ENCODE data around the gene AKAP8L. TPM values are rescaled to one million over a fixed set of nuclear protein-coding genes. Genes with fewer than 3 reads are reported as not detected.

AKAP8L gene
- total RNA-seq, 4 donors from 2014 or later, result 129 to 275 (median 247) TPM

- H3K4me1 ChIP-seq, result peaks cover 0 to 28% (median 15%) of the 10 kb centered on the region in 4 donors
- no peak overlapping the region for H3K4me3 ChIP-seq
- no peaks in the 10 kb centered on the region for H3K9me3 ChIP-seq
- no peaks in the 10 kb centered on the region for H3K27me3 ChIP-seq
- no peak overlapping the region for H3K27ac ChIP-seq
- no peak for DNase-seq
- H3K36me3 ChIP-seq, result peaks cover 0 to 51% (median 0%) of the 10 kb centered on the region in 3 donors
- TF ChIP-seq CTCF (IDR thresholded peaks at IDR 0.05), result no peak
- no peak for TF ChIP-seq POLR2A (IDR thresholded peaks at IDR 0.05)
Observed at GRCh38 chr19:15428956-15429824, 10.4 kb upstream of the AKAP8L start.

- H3K4me3 ChIP-seq, result no peak overlapping the region
- H3K9me3 ChIP-seq, result no peaks in the 10 kb centered on the region
- peaks cover 0 to 63% (median 0%) of the 10 kb centered on the region in 3 donors for H3K36me3 ChIP-seq
- DNase-seq, result peak in 1 of 3 donors; percentile 44
- H3K4me1 ChIP-seq, result peaks cover 0 to 24% (median 15%) of the 10 kb centered on the region in 4 donors
- TF ChIP-seq CTCF (IDR thresholded peaks at IDR 0.05) (no peak), POLR2A (IDR thresholded peaks at IDR 0.05) (no peak)
- H3K27ac ChIP-seq, result no peak overlapping the region
- no peaks in the 10 kb centered on the region for H3K27me3 ChIP-seq
Observed at GRCh38 chr19:15427991-15428471, 9.2 kb upstream of the AKAP8L start.

- DNase-seq, result peak in 1 of 3 donors; percentile 43
- TF ChIP-seq CTCF (IDR thresholded peaks at IDR 0.05) (no peak), POLR2A (IDR thresholded peaks at IDR 0.05) (no peak)
- H3K9me3 ChIP-seq, result no peaks in the 10 kb centered on the region
- H3K4me1 ChIP-seq, result peaks cover 0 to 24% (median 15%) of the 10 kb centered on the region in 4 donors
- peaks cover 0 to 70% (median 0%) of the 10 kb centered on the region in 3 donors for H3K36me3 ChIP-seq
- H3K27me3 ChIP-seq, result no peaks in the 10 kb centered on the region
- H3K27ac ChIP-seq, result no peak overlapping the region
- H3K4me3 ChIP-seq, result no peak overlapping the region
Observed at GRCh38 chr19:15427350-15427700, 8.5 kb upstream of the AKAP8L start.

- peaks cover 0 to 71% (median 0%) of the 10 kb centered on the region in 3 donors for H3K36me3 ChIP-seq
- TF ChIP-seq POLR2A (IDR thresholded peaks at IDR 0.05), result no peak
- no peak for TF ChIP-seq CTCF (IDR thresholded peaks at IDR 0.05)
- H3K9me3 ChIP-seq, result no peaks in the 10 kb centered on the region
Observed at GRCh38 chr19:15426485-15427349, 7.9 kb upstream of the AKAP8L start.

GRCh38 chr19:15425321-15425950 is 6.6 kb upstream of the AKAP8L start:
- no peaks in the 10 kb centered on the region for H3K27me3 ChIP-seq
- peaks cover 0 to 71% (median 0%) of the 10 kb centered on the region in 3 donors for H3K36me3 ChIP-seq
- no peak overlapping the region for H3K27ac ChIP-seq
- H3K4me1 ChIP-seq, result peaks cover 0 to 12% (median 2%) of the 10 kb centered on the region in 4 donors
- no peak for TF ChIP-seq CTCF (IDR thresholded peaks at IDR 0.05)
- TF ChIP-seq POLR2A (IDR thresholded peaks at IDR 0.05), result no peak
- DNase-seq, result peak in 1 of 3 donors; percentile 43
- H3K4me3 ChIP-seq, result no peak overlapping the region
- H3K9me3 ChIP-seq, result no peaks in the 10 kb centered on the region

More at GRCh38 chr19:15426485-15427349, 7.9 kb upstream of the AKAP8L start:
- peaks cover 0 to 21% (median 13%) of the 10 kb centered on the region in 4 donors for H3K4me1 ChIP-seq
- H3K4me3 ChIP-seq, result no peak overlapping the region
- H3K27me3 ChIP-seq, result no peaks in the 10 kb centered on the region
- H3K27ac ChIP-seq, result no peak overlapping the region
- no peak for DNase-seq

All from Peyer's patch (tissue), 4 donors.